GM04503 (cell line): ENCODE data around the gene B3GNT7.
"Not testable (repeated sequence)": the region's sequence is repeated elsewhere in the genome, so short reads cannot be mapped to it uniquely, and the experiment has no call there.

Experiments
- DNase-seq: peaks from one replicate; pipeline ENCODE4 v3.0.0-alpha.2; 2012; ENCODE audit warnings: low read depth

The B3GNT7 gene

GRCh38 chr2:231429152-231429551 is 33.6 kb downstream of the B3GNT7 start:
- DNase-seq = no peak

- DNase-seq = no peak
Measured at GRCh38 chr2:231429901-231430300, 34.4 kb downstream of the B3GNT7 start.

- DNase-seq = not testable (repeated sequence)
Measured at GRCh38 chr2:231430437-231430836, 34.9 kb downstream of the B3GNT7 start.

- no peak for DNase-seq
Measured at GRCh38 chr2:231431606-231432005, 36.1 kb downstream of the B3GNT7 start.

GRCh38 chr2:231433990-231434389 is 38.5 kb downstream of the B3GNT7 start:
- no peak for DNase-seq

GRCh38 chr2:231436957-231437356 is 41.4 kb downstream of the B3GNT7 start:
- DNase-seq = no peak

GRCh38 chr2:231449503-231450054 is 54.1 kb downstream of the B3GNT7 start:
- DNase-seq = no peak

- no peak for DNase-seq
Measured at GRCh38 chr2:231450548-231450989, 55.1 kb downstream of the B3GNT7 start.
